ENCODE data around the gene ZC3H7A. TPM values are rescaled to one million over a fixed set of nuclear protein-coding genes. Genes with fewer than 3 reads are reported as not detected.

ZC3H7A gene
- total and polyA plus RNA-seq, 2 of the 4 experiments (the other 2 are of a cell fraction): 22.2 to 53.9 TPM

DNA sequence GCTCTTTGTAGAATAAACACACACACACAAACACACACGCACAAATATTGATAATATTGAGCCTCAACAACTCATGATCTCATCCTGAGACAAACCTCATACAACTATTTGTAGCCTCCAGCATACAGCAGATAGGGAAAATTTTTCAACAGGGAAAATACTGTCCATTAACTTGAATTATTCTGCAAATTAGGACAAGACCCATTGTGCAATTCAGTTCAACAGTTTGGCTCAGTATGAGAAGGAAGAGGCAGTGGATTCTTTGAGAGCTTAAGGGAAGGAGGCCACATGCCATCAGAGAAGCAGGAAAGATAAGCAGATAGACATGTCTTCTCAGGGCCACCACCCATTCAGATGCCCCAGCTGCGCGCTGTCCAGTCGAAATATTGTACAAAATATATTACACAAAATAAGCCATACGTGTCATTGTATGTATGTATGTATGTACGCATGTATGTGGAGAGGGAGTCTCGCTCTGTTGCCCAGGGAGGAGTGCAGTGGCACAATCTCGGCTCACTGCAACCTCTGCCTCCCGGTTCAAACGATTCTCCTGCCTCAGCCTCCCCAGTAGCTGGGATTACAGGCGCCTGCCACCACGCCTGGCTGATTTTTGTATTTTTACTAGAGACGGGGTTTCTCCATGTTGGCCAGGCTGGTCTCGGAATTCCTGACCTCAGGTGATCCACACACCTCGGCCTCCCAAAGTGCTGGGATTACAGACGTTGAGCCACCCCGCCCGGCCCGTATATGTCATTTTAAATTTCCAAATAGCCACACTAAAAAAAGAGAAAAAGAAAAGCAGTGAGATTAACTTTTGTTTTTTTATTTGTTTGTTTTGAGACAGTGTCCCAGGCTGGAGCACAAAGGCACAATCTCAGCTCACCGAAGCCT, 1.8 kb downstream of the ZC3H7A start:
- DNase-seq (no peak), ATAC-seq (ENCODE audit: low read depth) (no peak)
- BruUV-seq (replicated peaks): no TSS peak
- H3K4ac ChIP-seq (ENCODE audit: low read depth, low read length): peak overlapping the region; percentile 93; the same call in 1 of the 2 replicates
- peak overlapping the region; percentile 56 for H3K27ac ChIP-seq (ENCODE audit: insufficient read depth, low read length)
- peaks cover 24% of the 10 kb centered on the region for H3K9me1 ChIP-seq (ENCODE audit: insufficient read depth, low read length)
- peak overlapping the region; percentile 96 for H3K14ac ChIP-seq (replicated peaks; ENCODE audit: low read depth, low read length)
- peaks cover 46% of the 10 kb centered on the region for H4K20me1 ChIP-seq (ENCODE audit: insufficient read depth, low read length)
- ChIA-PET POLR2A (ENCODE audit: unreplicated experiment) (no interaction called here), CTCF (interaction anchor here (0.6 to 1.0 kb wide), 2 partner anchors 23 to 80 kb away, joined by 3 to 4 read pairs; no protein-coding TSS in a partner anchor)
- peak overlapping the region; percentile 79 for H2AK5ac ChIP-seq (ENCODE audit: low read depth, low read length)
- no peak overlapping the region for H3K18ac ChIP-seq (ENCODE audit: low read depth, low read length)
- H3K4me3 ChIP-seq (ENCODE audit: insufficient read depth, low read depth, low read length): peak overlapping the region; percentile 55
- no peak overlapping the region for H2AK9ac ChIP-seq (replicated peaks; ENCODE audit: low read depth, low read length, poor library complexity)
- H4K5ac ChIP-seq (ENCODE audit: low read depth, low read length): peak overlapping the region; percentile 45
- no peaks in the 10 kb centered on the region for H3K9me3 ChIP-seq (ENCODE audit: control insufficient read depth, insufficient read depth, low read length)
- in situ Hi-C loops (cut with MboI; ENCODE audit: low sequenced_read_pairs): no loop called here
- H3K56ac ChIP-seq (ENCODE audit: extremely low read depth, insufficient read depth, low read length): no peak overlapping the region
- H3K23ac ChIP-seq (ENCODE audit: low read depth, low read length): peak overlapping the region; percentile 95
- H2AFZ ChIP-seq (replicated peaks; ENCODE audit: low read length, poor library complexity): no peak overlapping the region
- WGBS, 2 experiments (ENCODE audit: extremely low coverage in 2 of 2, insufficient read length in 1 of 2): 87% methylated on average over 8 of the region's 20 CpGs; no CpG with 5 or more reads in 1 of the 2 experiments
- TF ChIP-seq SMC3 (IDR thresholded peaks at IDR 0.05; ENCODE audit: low read depth, low read length) (no peak), CEBPB (IDR thresholded peaks at IDR 0.05; ENCODE audit: low read depth, low read length) (peak; percentile 56)
- H2BK120ac ChIP-seq (ENCODE audit: low read depth, low read length): no peak overlapping the region
- intact Hi-C loops (cut with micrococcal nuclease): no loop called here
- peak overlapping the region; percentile 64 for H2BK5ac ChIP-seq (ENCODE audit: low read depth, low read length, poor library complexity, severe bottlenecking)
- H3K36me3 ChIP-seq (ENCODE audit: control insufficient read depth, insufficient read depth, low read length): peaks cover 3% of the 10 kb centered on the region
- H2BK20ac ChIP-seq (ENCODE audit: low read depth, low read length): peak overlapping the region; percentile 5; the same call in 1 of the 2 replicates
- peak overlapping the region; percentile 69 to 93; a peak in 1 of 4 replicates for H4K8ac ChIP-seq (ENCODE audit: low read depth in 2 of 2, low read length in 2 of 2)
- H3K27me3 ChIP-seq (ENCODE audit: control insufficient read depth, insufficient read depth, low read length): no peaks in the 10 kb centered on the region
- no peak overlapping the region for H2BK15ac ChIP-seq (ENCODE audit: low read depth, low read length)
- H4K91ac ChIP-seq (ENCODE audit: insufficient read depth, low read depth, low read length): 0 out of 2 replicates have a peak overlapping the region, but pooled peaks have one; percentile 9
- H3K79me1 ChIP-seq (ENCODE audit: low read depth in 1 of 2, low read length in 2 of 2): peaks cover 18 to 72% of the 10 kb centered on the region in 2 experiments
- peak overlapping the region; percentile 85; the same call in 1 of the 2 replicates for H3K9ac ChIP-seq (ENCODE audit: low read depth, low read length)
- peaks cover 22% of the 10 kb centered on the region for H3K4me1 ChIP-seq (ENCODE audit: control insufficient read depth, insufficient read depth, low read length)
- H3K4me2 ChIP-seq (ENCODE audit: low read depth, low read length): peak overlapping the region; percentile 69
- dilution Hi-C loops (cut with HindIII; ENCODE audit: low sequenced_read_pairs, unreplicated experiment): no loop called here

All from IMR-90 (cell line).